Thoracic aorta (tissue), 2 donors: ENCODE results near the gene L3MBTL1. TPM values are rescaled to one million over a fixed set of nuclear protein-coding genes. Genes with fewer than 3 reads are reported as not detected.
"Not testable (repeated sequence)": the region's sequence is repeated elsewhere in the genome, so short reads cannot be mapped to it uniquely, and the experiment has no call there.

Source experiments
- ATAC-seq: fragments of 150-250 bp; one replicate; pipeline ENCODE4 v1.8.0; 2017; ENCODE audit warnings: low read depth; ENCODE audit not compliant: insufficient number of reproducible peaks, low FRiP score
- DNase-seq: peaks from one replicate; pipeline ENCODE4 v3.0.0-alpha.2; 2020; ENCODE audit warnings: low spot score
- H3K27ac ChIP-seq, 2 donors: fragments of 200-600 bp; sonication (generic); 1 replicate in 1 of 2; 2 replicates in 1 of 2; pipeline ENCODE4 v1.5.1; 2016; ENCODE audit warnings: mild to moderate bottlenecking in 2 of 2, moderate library complexity in 2 of 2
- H3K27me3 ChIP-seq: fragments of 200-600 bp; sonication (generic); replicated peaks from 2 replicates; pipeline ENCODE4 v1.6.0; 2016; ENCODE audit warnings: mild to moderate bottlenecking; ENCODE audit not compliant: insufficient read depth
- H3K36me3 ChIP-seq: fragments of 200-600 bp; sonication (generic); one replicate; pipeline ENCODE4 v1.5.1; 2016
- H3K4me1 ChIP-seq, 2 donors: fragments of 200-600 bp; sonication (generic); 1 replicate in 1 of 2; 2 replicates in 1 of 2; pipeline versions ENCODE4 v1.5.1 to v1.6.0; 2016; ENCODE audit warnings: low read depth in 2 of 2, mild to moderate bottlenecking in 1 of 2; ENCODE audit not compliant: control insufficient read depth in 1 of 2
- H3K4me3 ChIP-seq: fragments of 200-600 bp; sonication (generic); 2 replicates; pipeline ENCODE4 v1.5.1; 2016; ENCODE audit warnings: mild to moderate bottlenecking
- H3K9me3 ChIP-seq: fragments of 200-600 bp; sonication (generic); 2 replicates; pipeline ENCODE4 v1.5.1; 2016
- total RNA-seq, 2 donors: library from RNA; depleted of rRNA; stranded (reverse); fragments of >200 nt; gene quantifications; one replicate each; pipeline versions ENCODE4 v1.1.0 to v1.2.3, GENCODE V29; 2016
- TF ChIP-seq, protein P1 (sequence below): fragments of 200-600 bp; sonication (generic); IDR thresholded peaks from one replicate; pipeline ENCODE4 v1.5.1; 2019; ENCODE audit warnings: antibody characterized with exemption

L3MBTL1 gene
- total RNA-seq, 2 donors from 2014 or later, result 15.3 to 21.4 TPM

DNA sequence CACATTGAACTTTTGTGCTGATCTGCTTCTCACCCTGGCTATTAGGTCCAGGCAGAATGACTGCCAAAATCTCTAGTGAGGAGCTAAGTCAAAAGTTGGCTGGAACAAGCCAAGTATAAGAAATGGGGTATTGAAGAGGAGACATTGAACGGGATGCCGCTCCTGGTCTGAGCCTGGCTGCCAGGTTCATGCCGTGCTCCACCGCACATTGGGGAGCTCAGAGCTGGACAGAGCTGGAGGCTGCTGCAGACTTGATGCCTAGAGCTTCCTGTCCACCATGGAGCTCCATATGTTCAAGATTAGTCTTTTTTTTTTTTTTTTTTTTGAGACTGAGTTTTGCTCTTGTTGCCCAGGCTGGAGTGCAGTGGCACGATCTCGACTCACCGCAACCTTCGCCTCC, 79.1 kb downstream of the L3MBTL1 start:
- TF ChIP-seq, protein P1, sequence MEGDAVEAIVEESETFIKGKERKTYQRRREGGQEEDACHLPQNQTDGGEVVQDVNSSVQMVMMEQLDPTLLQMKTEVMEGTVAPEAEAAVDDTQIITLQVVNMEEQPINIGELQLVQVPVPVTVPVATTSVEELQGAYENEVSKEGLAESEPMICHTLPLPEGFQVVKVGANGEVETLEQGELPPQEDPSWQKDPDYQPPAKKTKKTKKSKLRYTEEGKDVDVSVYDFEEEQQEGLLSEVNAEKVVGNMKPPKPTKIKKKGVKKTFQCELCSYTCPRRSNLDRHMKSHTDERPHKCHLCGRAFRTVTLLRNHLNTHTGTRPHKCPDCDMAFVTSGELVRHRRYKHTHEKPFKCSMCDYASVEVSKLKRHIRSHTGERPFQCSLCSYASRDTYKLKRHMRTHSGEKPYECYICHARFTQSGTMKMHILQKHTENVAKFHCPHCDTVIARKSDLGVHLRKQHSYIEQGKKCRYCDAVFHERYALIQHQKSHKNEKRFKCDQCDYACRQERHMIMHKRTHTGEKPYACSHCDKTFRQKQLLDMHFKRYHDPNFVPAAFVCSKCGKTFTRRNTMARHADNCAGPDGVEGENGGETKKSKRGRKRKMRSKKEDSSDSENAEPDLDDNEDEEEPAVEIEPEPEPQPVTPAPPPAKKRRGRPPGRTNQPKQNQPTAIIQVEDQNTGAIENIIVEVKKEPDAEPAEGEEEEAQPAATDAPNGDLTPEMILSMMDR, result no peak
- Histone ChIP-seq H3K27ac (no peak overlapping the region), H3K4me3 (no peak overlapping the region), H3K9me3 (no peaks in the 10 kb centered on the region), H3K4me1 (peaks cover 4 to 11% of the 10 kb centered on the region in 2 donors), H3K36me3 (no peaks in the 10 kb centered on the region), H3K27me3 (no peaks in the 10 kb centered on the region)
- no peak for DNase-seq
- ATAC-seq, result no peak

DNA sequence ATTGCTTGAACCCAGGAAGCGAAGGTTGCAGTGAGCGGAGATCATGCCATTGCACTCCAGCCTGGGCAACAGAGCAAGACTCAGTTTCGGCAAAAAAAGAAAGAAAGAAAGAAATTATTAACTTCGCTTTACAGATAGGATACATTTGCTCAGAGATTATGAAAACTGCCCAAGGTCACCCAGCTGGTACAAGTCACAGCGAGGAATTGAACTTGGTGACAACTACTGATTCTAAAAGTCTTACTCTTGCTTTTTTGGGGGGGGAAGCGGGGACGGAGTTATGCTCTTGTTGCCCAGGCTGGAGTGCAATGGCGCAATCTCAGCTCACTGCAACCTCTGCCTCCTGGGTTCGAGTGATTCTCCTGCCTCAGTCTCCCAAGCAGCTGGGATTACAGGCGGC, 81.0 kb downstream of the L3MBTL1 start:
- ATAC-seq, H3K9me3 ChIP-seq, H3K36me3 ChIP-seq, H3K4me3 ChIP-seq, DNase-seq, H3K27me3 ChIP-seq, H3K27ac ChIP-seq: not testable (repeated sequence)
- H3K4me1 ChIP-seq, result peaks cover 5 to 18% of the 10 kb centered on the region in 2 donors

DNA sequence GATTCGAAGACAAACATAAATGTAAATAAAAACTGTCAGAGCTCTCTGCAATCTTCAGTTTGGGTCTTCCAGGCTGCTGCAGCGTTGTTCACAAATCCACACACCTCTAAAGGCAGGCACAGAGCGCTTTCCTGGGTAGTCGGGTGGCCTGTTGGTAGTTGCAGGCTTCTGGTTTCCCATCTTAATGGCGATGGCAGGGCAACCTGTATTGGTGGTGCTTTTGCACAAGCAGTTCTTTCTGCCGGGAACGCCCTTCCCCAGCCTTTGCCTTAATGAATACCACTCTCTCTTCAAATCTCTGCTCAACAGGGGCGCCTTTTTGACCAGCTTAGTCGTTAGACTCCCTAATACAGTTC, 82.5 kb downstream of the L3MBTL1 start:
- TF ChIP-seq, protein P1, result no peak
- ATAC-seq, result no peak
- Histone ChIP-seq H3K27me3 (no peaks in the 10 kb centered on the region), H3K9me3 (no peaks in the 10 kb centered on the region), H3K4me1 (peaks cover 5 to 18% of the 10 kb centered on the region in 2 donors), H3K27ac (peak overlapping the region; percentile 61 to 76), H3K4me3 (peak overlapping the region; percentile 92), H3K36me3 (peaks cover 3% of the 10 kb centered on the region)
- DNase-seq, result no peak

DNA sequence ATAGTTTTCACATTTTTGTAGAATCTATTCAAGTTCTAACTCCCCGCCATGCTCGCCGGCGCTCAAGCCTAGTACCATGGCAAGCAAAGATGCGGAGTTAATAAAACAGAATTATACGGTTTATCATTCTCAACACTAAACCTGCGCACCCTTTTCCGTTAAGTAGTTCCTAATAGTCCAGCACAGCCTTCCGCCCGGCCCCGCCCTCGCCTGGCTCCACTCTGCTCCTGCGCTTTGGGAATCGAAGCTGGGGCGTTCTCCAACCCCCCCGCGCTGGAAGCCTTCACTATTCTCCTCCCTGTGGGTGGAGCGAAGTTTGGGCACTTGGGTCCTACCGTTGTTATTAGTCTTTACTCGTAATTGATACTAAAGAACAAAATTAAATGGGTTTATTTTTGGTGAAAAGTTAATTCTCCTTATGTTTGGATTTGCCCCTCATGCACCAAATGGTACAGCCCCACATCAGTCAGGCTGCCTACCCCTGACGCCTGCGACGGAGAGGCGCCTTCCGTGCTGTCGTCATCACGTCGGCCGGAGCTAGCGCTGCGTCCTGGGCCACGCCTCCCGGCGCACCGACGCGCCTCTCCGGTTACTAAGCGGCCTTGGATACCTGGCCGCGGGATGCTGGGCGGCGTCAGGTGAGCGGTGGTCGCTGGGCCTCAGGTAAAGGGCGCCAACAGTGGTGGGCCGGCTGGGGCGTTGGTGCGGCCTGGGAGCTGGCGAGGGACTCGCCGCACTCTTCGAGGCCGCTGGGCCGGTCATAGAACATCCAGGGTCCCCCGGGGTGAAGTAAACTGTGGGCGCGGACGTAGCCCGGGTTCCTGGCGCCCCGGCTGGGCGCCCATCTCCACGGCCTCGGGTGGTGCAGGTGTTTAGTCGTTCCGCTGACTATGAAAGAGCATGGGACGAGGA, 83.2 kb downstream of the L3MBTL1 start, which contains the start of gene IFT52:
Gene IFT52, plus strand, starts transcription at position 546 of the 912 bp plus-strand sequence. CDS start 3,762 bp downstream, outside the sequence.
- Histone ChIP-seq H3K27ac (peak within 1 kb of the TSS; percentile 61 to 76), H3K4me1 (peaks cover 5 to 18% of the 10 kb centered on the region in 2 donors), H3K4me3 (peak within 1 kb of the TSS; percentile 92), H3K27me3 (no peaks in the 10 kb centered on the region), H3K9me3 (no peaks in the 10 kb centered on the region), H3K36me3 (peaks cover 7% of the 10 kb centered on the region)
- TF ChIP-seq, protein P1, result no peak
- peak; percentile 69 for DNase-seq
- ATAC-seq, result peak; percentile 97

Other genes with a start within 250 kb of the L3MBTL1 start
- gene SRSF6, start 49.8 kb upstream of the L3MBTL1 start, total RNA-seq, result 10 to 100 TPM; 42.2 to 90.4 TPM
- 10 to 100 TPM in 1 of 2 donors, 1 to 10 TPM in 1; 2.4 to 11.6 TPM for gene SGK2, start 51.3 kb downstream of the L3MBTL1 start, total RNA-seq
- 10 to 100 TPM; 17.6 to 18.1 TPM for gene IFT52, start 83.2 kb downstream of the L3MBTL1 start, total RNA-seq
- gene MYBL2, start 159.4 kb downstream of the L3MBTL1 start, total RNA-seq, result under 1 TPM; 0.78 to 0.81 TPM
- gene GTSF1L, start 219.3 kb downstream of the L3MBTL1 start, total RNA-seq, result not detected